WTC11 (cell line): Measurements from ENCODE around the gene FBXW9. TPM values are rescaled to one million over a fixed set of nuclear protein-coding genes. Genes with fewer than 3 reads are reported as not detected.

Source experiments
- ATAC-seq: fragments of 200-7000 bp; cut with Tn5 transposase; 2 replicates; pipeline ENCODE4 v1.10.0; 2021; ENCODE audit warnings: mild to moderate bottlenecking, moderate library complexity
- CTCF ChIA-PET: fragments of 300-600 bp; sonication (Branson Sonifier 250); formaldehyde crosslinking; loops from one replicate; lab custom pipeline; 2021; ENCODE audit warnings: antibody characterized with exemption; lab: Charles Lee
- POLR2A ChIA-PET: fragments of 350-600 bp; sonication (Branson Sonifier 250); formaldehyde crosslinking; loops from one replicate; lab custom pipeline; 2021; ENCODE audit warnings: antibody characterized with exemption; lab: Charles Lee
- DNase-seq: peaks from one replicate; pipeline ENCODE4 v3.0.0; 2021; ENCODE audit warnings: low spot score
- H3K27ac Mint-ChIP-seq: 2 replicates; pipeline ENCODE4 v1.8.0; 2021; ENCODE audit warnings: mixed read lengths
- H3K27me3 Mint-ChIP-seq: 2 replicates; pipeline ENCODE4 v1.8.0; 2021; ENCODE audit warnings: low read depth, mild to moderate bottlenecking, moderate library complexity, mixed read lengths
- H3K36me3 Mint-ChIP-seq: 2 replicates; pipeline ENCODE4 v1.8.0; 2021; ENCODE audit warnings: mixed read lengths
- H3K4me1 Mint-ChIP-seq: 2 replicates; pipeline ENCODE4 v1.8.0; 2022; ENCODE audit warnings: mixed read lengths
- H3K4me3 Mint-ChIP-seq: 2 replicates; pipeline ENCODE4 v1.8.0; 2021; ENCODE audit warnings: mild to moderate bottlenecking, moderate library complexity, mixed read lengths
- H3K9me3 Mint-ChIP-seq: 2 replicates; pipeline ENCODE4 v1.8.0; 2021; ENCODE audit warnings: mixed read lengths
- GRHL2 ChIP-seq: fragments of 250-450 bp; sonication (Bioruptor Pico); IDR thresholded peaks from 2 replicates; pipeline ENCODE4 v1.8.0; 2022; ENCODE audit warnings: mild to moderate bottlenecking, moderate library complexity; ENCODE audit not compliant: insufficient replicate concordance, severe bottlenecking
- MXD4 ChIP-seq: fragments of 250-450 bp; sonication (Bioruptor Pico); IDR thresholded peaks from 2 replicates; pipeline ENCODE4 v1.8.0; 2021; ENCODE audit warnings: mild to moderate bottlenecking, moderate library complexity, borderline replicate concordance
- NFYB ChIP-seq: sonication (generic); formaldehyde crosslinking; conservative IDR thresholded peaks from 2 replicates; pipeline ENCODE4 v1.8.0; 2022; ENCODE audit warnings: low read depth, missing genetic modification reagents
- RELA ChIP-seq: sonication (generic); formaldehyde crosslinking; IDR thresholded peaks from 2 replicates; pipeline ENCODE4 v1.8.1; 2022; ENCODE audit warnings: missing genetic modification reagents, mild to moderate bottlenecking, borderline replicate concordance
- SP1 ChIP-seq: sonication (generic); formaldehyde crosslinking; conservative IDR thresholded peaks from 2 replicates; pipeline ENCODE4 v1.8.1; 2022; ENCODE audit warnings: missing genetic modification reagents
- TEAD4 ChIP-seq: sonication (generic); formaldehyde crosslinking; IDR thresholded peaks from 2 replicates; pipeline ENCODE4 v1.8.0; 2022; ENCODE audit warnings: mild to moderate bottlenecking, missing genetic modification reagents
- ZNF232 ChIP-seq: sonication (generic); formaldehyde crosslinking; IDR thresholded peaks from 2 replicates; pipeline ENCODE4 v1.8.0; 2022; ENCODE audit warnings: mild to moderate bottlenecking, missing genetic modification reagents
- total RNA-seq: library from RNA; stranded (reverse); gene quantifications from 3 replicates; pipeline ENCODE4 v1.2.3, GENCODE V29; 2021
- TF ChIP-seq, protein P1 (sequence below): sonication (generic); formaldehyde crosslinking; IDR thresholded peaks from 2 replicates; pipeline ENCODE4 v1.8.0; 2022; ENCODE audit warnings: mild to moderate bottlenecking, missing genetic modification reagents
- TF ChIP-seq, protein P2 (sequence below): sonication (generic); formaldehyde crosslinking; IDR thresholded peaks from 2 replicates; pipeline ENCODE4 v1.8.1; 2022; ENCODE audit warnings: low read depth, missing genetic modification reagents, borderline replicate concordance
- TF ChIP-seq, protein P3 (sequence below): sonication (generic); formaldehyde crosslinking; IDR thresholded peaks from 2 replicates; pipeline ENCODE4 v1.8.0; 2022; ENCODE audit warnings: mild to moderate bottlenecking, missing genetic modification reagents
- TF ChIP-seq, protein P4 (sequence below): sonication (generic); formaldehyde crosslinking; IDR thresholded peaks from 2 replicates; pipeline ENCODE4 v1.8.1; 2022; ENCODE audit warnings: missing genetic modification reagents, borderline replicate concordance
- TF ChIP-seq, protein P5 (sequence below): sonication (generic); formaldehyde crosslinking; IDR thresholded peaks from 2 replicates; pipeline ENCODE4 v1.8.0; 2022; ENCODE audit warnings: missing genetic modification reagents
- TF ChIP-seq, protein P6 (sequence below): sonication (generic); formaldehyde crosslinking; IDR thresholded peaks from 2 replicates; pipeline ENCODE4 v1.8.1; 2023; ENCODE audit warnings: mild to moderate bottlenecking, missing genetic modification reagents, moderate library complexity
- TF ChIP-seq, protein P7 (sequence below): fragments of 250-450 bp; sonication (Bioruptor Pico); IDR thresholded peaks from 2 replicates; pipeline ENCODE4 v1.9.0; 2021; ENCODE audit warnings: moderate library complexity, mild to moderate bottlenecking, inconsistent platforms, borderline replicate concordance
- TF ChIP-seq, protein P8 (sequence below): sonication (generic); formaldehyde crosslinking; conservative IDR thresholded peaks from 2 replicates; pipeline ENCODE4 v1.8.1; 2022; ENCODE audit warnings: mild to moderate bottlenecking, missing genetic modification reagents
- TF ChIP-seq, protein P9 (sequence below): sonication (generic); formaldehyde crosslinking; IDR thresholded peaks from 2 replicates; pipeline ENCODE4 v1.8.1; 2023; ENCODE audit warnings: mild to moderate bottlenecking, missing genetic modification reagents, moderate library complexity
- TF ChIP-seq, protein P10 (sequence below): fragments of 250-450 bp; sonication (Bioruptor Pico); IDR thresholded peaks from 2 replicates; pipeline ENCODE4 v1.9.0; 2021; ENCODE audit warnings: mild to moderate bottlenecking

The FBXW9 gene
- total RNA-seq, 1 experiment from 2014 or later, result 15.2 TPM

DNA sequence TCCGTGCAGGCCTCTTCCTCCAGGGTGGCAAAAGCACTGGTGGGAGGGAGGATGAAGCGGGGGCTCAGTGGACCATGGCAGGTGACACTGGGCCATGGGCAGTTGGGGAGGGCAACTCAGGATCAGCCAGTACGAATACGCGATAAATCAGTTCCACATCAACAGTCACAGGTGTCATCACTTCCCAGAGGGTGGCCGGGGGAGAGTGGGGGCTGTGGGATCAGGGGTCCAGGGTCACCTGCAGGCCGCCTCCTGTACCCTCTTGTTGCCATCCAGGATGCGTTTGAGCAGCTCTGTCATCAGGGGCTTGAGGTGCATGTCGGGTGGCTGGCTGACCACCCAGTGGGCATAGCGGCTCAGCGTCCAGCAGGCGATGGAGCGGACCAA lies 9.9 kb upstream of the FBXW9 start (continued):
- TF ChIP-seq, protein P1, sequence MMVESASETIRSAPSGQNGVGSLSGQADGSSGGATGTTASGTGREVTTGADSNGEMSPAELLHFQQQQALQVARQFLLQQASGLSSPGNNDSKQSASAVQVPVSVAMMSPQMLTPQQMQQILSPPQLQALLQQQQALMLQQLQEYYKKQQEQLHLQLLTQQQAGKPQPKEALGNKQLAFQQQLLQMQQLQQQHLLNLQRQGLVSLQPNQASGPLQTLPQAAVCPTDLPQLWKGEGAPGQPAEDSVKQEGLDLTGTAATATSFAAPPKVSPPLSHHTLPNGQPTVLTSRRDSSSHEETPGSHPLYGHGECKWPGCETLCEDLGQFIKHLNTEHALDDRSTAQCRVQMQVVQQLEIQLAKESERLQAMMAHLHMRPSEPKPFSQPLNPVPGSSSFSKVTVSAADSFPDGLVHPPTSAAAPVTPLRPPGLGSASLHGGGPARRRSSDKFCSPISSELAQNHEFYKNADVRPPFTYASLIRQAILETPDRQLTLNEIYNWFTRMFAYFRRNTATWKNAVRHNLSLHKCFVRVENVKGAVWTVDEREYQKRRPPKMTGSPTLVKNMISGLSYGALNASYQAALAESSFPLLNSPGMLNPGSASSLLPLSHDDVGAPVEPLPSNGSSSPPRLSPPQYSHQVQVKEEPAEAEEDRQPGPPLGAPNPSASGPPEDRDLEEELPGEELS (CRISPR knock-in tag), result no peak

DNA sequence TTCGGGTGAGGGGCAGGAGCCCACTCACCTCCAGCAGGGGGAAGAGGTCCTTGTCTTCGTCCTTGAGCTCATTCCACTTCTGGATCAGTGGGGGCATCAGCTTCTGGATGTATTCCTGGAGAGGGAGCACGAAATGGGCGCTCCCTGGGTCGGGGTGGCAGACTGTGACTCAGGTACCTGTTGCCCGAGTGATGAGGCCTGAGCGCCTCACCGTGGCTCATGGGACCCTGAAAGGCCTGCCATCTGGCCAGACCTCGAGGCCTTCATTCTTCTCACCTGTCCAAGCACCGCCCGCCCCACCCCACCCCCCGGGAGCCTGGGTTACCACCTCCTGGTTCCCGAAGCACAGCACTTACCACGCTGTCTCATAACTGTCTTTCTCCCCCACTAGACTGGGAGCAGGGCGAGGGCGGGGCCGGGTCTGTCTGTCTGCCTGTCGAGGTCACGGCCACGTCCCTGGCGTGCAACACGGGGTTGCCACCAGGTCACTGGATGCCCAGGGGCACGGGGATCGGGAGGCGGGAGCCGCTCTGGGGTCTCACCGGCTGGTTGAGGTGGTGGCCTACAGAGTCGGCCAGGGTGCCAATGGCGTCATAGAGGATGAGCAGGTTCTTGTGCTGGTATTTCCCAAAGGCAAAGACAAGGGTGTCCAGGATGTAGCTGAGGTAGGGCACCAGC lies 9.4 kb upstream of the FBXW9 start:
- no peaks in the 10 kb centered on the region for H3K9me3 Mint-ChIP-seq
- no peaks in the 10 kb centered on the region; the same call in 1 of the 2 replicates for H3K27me3 Mint-ChIP-seq
- DNase-seq (no peak), ATAC-seq (no peak)
- H3K4me1 Mint-ChIP-seq, result peaks cover 4% of the 10 kb centered on the region
- ChIA-PET POLR2A (no interaction called here), CTCF (no interaction called here)
- H3K4me3 Mint-ChIP-seq, result no peak overlapping the region
- H3K36me3 Mint-ChIP-seq, result peaks cover 74% of the 10 kb centered on the region
- H3K27ac Mint-ChIP-seq, result no peak overlapping the region
- TF ChIP-seq, protein P2, sequence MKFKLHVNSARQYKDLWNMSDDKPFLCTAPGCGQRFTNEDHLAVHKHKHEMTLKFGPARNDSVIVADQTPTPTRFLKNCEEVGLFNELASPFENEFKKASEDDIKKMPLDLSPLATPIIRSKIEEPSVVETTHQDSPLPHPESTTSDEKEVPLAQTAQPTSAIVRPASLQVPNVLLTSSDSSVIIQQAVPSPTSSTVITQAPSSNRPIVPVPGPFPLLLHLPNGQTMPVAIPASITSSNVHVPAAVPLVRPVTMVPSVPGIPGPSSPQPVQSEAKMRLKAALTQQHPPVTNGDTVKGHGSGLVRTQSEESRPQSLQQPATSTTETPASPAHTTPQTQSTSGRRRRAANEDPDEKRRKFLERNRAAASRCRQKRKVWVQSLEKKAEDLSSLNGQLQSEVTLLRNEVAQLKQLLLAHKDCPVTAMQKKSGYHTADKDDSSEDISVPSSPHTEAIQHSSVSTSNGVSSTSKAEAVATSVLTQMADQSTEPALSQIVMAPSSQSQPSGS, result no peak
- TF ChIP-seq GRHL2 (CRISPR knock-in tag) (no peak), RELA (CRISPR knock-in tag) (no peak), SP1 (CRISPR knock-in tag) (no peak), TEAD4 (CRISPR knock-in tag) (no peak), NFYB (no peak), ZNF232 (CRISPR knock-in tag) (no peak), MXD4 (CRISPR knock-in tag) (no peak)
- TF ChIP-seq, protein P3, sequence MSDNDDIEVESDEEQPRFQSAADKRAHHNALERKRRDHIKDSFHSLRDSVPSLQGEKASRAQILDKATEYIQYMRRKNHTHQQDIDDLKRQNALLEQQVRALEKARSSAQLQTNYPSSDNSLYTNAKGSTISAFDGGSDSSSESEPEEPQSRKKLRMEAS (CRISPR knock-in tag), result no peak
- TF ChIP-seq, protein P4, sequence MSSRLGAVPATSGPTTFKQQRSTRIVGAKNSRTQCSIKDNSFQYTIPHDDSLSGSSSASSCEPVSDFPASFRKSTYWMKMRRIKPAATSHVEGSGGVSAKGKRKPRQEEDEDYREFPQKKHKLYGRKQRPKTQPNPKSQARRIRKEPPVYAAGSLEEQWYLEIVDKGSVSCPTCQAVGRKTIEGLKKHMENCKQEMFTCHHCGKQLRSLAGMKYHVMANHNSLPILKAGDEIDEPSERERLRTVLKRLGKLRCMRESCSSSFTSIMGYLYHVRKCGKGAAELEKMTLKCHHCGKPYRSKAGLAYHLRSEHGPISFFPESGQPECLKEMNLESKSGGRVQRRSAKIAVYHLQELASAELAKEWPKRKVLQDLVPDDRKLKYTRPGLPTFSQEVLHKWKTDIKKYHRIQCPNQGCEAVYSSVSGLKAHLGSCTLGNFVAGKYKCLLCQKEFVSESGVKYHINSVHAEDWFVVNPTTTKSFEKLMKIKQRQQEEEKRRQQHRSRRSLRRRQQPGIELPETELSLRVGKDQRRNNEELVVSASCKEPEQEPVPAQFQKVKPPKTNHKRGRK, result no peak
- TF ChIP-seq, protein P5, sequence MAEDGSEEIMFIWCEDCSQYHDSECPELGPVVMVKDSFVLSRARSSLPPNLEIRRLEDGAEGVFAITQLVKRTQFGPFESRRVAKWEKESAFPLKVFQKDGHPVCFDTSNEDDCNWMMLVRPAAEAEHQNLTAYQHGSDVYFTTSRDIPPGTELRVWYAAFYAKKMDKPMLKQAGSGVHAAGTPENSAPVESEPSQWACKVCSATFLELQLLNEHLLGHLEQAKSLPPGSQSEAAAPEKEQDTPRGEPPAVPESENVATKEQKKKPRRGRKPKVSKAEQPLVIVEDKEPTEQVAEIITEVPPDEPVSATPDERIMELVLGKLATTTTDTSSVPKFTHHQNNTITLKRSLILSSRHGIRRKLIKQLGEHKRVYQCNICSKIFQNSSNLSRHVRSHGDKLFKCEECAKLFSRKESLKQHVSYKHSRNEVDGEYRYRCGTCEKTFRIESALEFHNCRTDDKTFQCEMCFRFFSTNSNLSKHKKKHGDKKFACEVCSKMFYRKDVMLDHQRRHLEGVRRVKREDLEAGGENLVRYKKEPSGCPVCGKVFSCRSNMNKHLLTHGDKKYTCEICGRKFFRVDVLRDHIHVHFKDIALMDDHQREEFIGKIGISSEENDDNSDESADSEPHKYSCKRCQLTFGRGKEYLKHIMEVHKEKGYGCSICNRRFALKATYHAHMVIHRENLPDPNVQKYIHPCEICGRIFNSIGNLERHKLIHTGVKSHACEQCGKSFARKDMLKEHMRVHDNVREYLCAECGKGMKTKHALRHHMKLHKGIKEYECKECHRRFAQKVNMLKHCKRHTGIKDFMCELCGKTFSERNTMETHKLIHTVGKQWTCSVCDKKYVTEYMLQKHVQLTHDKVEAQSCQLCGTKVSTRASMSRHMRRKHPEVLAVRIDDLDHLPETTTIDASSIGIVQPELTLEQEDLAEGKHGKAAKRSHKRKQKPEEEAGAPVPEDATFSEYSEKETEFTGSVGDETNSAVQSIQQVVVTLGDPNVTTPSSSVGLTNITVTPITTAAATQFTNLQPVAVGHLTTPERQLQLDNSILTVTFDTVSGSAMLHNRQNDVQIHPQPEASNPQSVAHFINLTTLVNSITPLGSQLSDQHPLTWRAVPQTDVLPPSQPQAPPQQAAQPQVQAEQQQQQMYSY (CRISPR knock-in tag), result no peak
- TF ChIP-seq, protein P6, sequence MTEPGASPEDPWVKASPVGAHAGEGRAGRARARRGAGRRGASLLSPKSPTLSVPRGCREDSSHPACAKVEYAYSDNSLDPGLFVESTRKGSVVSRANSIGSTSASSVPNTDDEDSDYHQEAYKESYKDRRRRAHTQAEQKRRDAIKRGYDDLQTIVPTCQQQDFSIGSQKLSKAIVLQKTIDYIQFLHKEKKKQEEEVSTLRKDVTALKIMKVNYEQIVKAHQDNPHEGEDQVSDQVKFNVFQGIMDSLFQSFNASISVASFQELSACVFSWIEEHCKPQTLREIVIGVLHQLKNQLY (CRISPR knock-in tag), result no peak
- TF ChIP-seq, protein P7, sequence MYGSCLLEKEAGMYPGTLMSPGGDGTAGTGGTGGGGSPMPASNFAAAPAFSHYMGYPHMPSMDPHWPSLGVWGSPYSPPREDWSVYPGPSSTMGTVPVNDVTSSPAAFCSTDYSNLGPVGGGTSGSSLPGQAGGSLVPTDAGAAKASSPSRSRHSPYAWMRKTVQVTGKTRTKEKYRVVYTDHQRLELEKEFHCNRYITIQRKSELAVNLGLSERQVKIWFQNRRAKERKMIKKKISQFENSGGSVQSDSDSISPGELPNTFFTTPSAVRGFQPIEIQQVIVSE, result no peak
- TF ChIP-seq, protein P8, sequence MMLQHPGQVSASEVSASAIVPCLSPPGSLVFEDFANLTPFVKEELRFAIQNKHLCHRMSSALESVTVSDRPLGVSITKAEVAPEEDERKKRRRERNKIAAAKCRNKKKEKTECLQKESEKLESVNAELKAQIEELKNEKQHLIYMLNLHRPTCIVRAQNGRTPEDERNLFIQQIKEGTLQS (CRISPR knock-in tag), result no peak
- TF ChIP-seq, protein P9, sequence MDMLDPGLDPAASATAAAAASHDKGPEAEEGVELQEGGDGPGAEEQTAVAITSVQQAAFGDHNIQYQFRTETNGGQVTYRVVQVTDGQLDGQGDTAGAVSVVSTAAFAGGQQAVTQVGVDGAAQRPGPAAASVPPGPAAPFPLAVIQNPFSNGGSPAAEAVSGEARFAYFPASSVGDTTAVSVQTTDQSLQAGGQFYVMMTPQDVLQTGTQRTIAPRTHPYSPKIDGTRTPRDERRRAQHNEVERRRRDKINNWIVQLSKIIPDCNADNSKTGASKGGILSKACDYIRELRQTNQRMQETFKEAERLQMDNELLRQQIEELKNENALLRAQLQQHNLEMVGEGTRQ, result no peak
- TF ChIP-seq, protein P10, sequence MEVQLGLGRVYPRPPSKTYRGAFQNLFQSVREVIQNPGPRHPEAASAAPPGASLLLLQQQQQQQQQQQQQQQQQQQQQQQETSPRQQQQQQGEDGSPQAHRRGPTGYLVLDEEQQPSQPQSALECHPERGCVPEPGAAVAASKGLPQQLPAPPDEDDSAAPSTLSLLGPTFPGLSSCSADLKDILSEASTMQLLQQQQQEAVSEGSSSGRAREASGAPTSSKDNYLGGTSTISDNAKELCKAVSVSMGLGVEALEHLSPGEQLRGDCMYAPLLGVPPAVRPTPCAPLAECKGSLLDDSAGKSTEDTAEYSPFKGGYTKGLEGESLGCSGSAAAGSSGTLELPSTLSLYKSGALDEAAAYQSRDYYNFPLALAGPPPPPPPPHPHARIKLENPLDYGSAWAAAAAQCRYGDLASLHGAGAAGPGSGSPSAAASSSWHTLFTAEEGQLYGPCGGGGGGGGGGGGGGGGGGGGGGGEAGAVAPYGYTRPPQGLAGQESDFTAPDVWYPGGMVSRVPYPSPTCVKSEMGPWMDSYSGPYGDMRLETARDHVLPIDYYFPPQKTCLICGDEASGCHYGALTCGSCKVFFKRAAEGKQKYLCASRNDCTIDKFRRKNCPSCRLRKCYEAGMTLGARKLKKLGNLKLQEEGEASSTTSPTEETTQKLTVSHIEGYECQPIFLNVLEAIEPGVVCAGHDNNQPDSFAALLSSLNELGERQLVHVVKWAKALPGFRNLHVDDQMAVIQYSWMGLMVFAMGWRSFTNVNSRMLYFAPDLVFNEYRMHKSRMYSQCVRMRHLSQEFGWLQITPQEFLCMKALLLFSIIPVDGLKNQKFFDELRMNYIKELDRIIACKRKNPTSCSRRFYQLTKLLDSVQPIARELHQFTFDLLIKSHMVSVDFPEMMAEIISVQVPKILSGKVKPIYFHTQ (CRISPR knock-in tag), result no peak
